GM18519 (cell line): ENCODE measurements around the gene MRI1.
"Not testable (repeated sequence)": the region's sequence is repeated elsewhere in the genome, so short reads cannot be mapped to it uniquely, and the experiment has no call there.

Experiments used
- ATAC-seq: cut with Tn5 transposase; IDR thresholded peaks from one replicate; pipeline ENCODE4 v1.9.1; 2021; ENCODE audit warnings: mild to moderate bottlenecking, moderate library complexity; ENCODE audit not compliant: unreplicated experiment, low FRiP score

MRI1 gene

GRCh38 chr19:13757805-13758772 is 6.2 kb upstream of the MRI1 start:
- no peak for ATAC-seq

GRCh38 chr19:13758795-13759194 is 5.5 kb upstream of the MRI1 start:
- ATAC-seq, result no peak

GRCh38 chr19:13761423-13761822 is 2.9 kb upstream of the MRI1 start:
- ATAC-seq, result no peak

- no peak for ATAC-seq
These were observed 1.6 kb upstream of the MRI1 start for GRCh38 chr19:13762635-13763235.

GRCh38 chr19:13763265-13763664 is 1.1 kb upstream of the MRI1 start:
- no peak for ATAC-seq

GRCh38 chr19:13764821-13765394 is 586 bp downstream of the MRI1 start:
- no peak for ATAC-seq

GRCh38 chr19:13765395-13766094 is 1.2 kb downstream of the MRI1 start:
- ATAC-seq, result no peak

- no peak for ATAC-seq
These were observed 1.8 kb downstream of the MRI1 start for GRCh38 chr19:13766095-13766481.

GRCh38 chr19:13768510-13768909 is 4.2 kb downstream of the MRI1 start:
- ATAC-seq, result no peak

- ATAC-seq, result no peak
These were observed 5.8 kb downstream of the MRI1 start for GRCh38 chr19:13770013-13770635.

GRCh38 chr19:13774217-13775191 is 10.2 kb downstream of the MRI1 start, which contains the start of gene C19orf53:
Gene C19orf53, plus strand, starts transcription at chr19:13774456. Its CDS starts 22 bp downstream, at chr19:13774478.
- peak; percentile 75 for ATAC-seq

GRCh38 chr19:13778398-13778797 is 14.1 kb downstream of the MRI1 start:
- no peak for ATAC-seq

- ATAC-seq, result no peak
These were observed 14.5 kb downstream of the MRI1 start for GRCh38 chr19:13778847-13779246.

GRCh38 chr19:13779794-13780193 is 15.5 kb downstream of the MRI1 start:
- ATAC-seq, result not testable (repeated sequence)

GRCh38 chr19:13781547-13781946 is 17.2 kb downstream of the MRI1 start:
- ATAC-seq, result no peak

GRCh38 chr19:13782537-13782936 is 18.2 kb downstream of the MRI1 start:
- ATAC-seq, result no peak

GRCh38 chr19:13783565-13784500 is 19.5 kb downstream of the MRI1 start:
- ATAC-seq, result no peak
